GM12891 (cell line): Measurements from ENCODE around the gene ARHGEF6.

ENCODE experiments used
- POLR2A ChIP-seq: IDR thresholded peaks from 2 replicates; pipeline ENCODE4 v1.6.1; 2011; ENCODE audit warnings: low read depth, low read length, control low read depth
- POLR2AphosphoS5 ChIP-seq: IDR thresholded peaks from 2 replicates; pipeline ENCODE4 v1.6.1; 2011; ENCODE audit warnings: low read depth, low read length, control low read depth
- POU2F2 ChIP-seq: IDR thresholded peaks from 2 replicates; pipeline ENCODE4 v1.6.1; 2011; ENCODE audit warnings: low read depth, mild to moderate bottlenecking, control low read depth, low read length, moderate library complexity
- SPI1 ChIP-seq: IDR thresholded peaks from 2 replicates; pipeline ENCODE4 v1.6.1; 2011; ENCODE audit warnings: low read depth, low read length, control low read depth
- TAF1 ChIP-seq: IDR thresholded peaks from 2 replicates; pipeline ENCODE4 v1.6.1; 2011; ENCODE audit warnings: low read depth, low read length, control low read depth

DNA sequence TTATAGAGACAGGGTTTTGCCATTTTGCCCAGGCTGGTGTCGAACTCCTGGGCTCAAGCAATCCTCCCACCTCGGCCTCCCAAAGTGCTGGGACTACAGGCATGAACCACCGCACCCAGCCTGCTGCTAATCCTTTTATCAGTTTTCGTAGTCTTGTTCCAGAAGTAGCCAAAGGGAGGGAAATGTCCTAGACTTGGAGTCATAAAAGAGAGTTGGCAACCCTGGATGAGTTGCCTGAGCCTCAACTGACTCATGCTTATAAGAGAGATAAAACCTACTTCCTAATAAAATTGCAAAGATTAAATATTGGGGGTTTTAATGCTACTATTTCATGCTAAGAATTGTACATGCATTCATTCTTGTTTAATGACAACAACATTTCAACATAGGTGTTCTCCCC is 88.5 kb downstream of the ARHGEF6 start:
- no peak for TF ChIP-seq POLR2A
- no peak for TF ChIP-seq SPI1
- no peak for TF ChIP-seq POLR2AphosphoS5
- no peak for TF ChIP-seq TAF1
- TF ChIP-seq POU2F2, result no peak
